CD4-positive, alpha-beta T cell treated with Interleukin-15 for 4 hours (primary cell): ENCODE results near the gene MTMR3.
A peak's percentile ranks its signal among the peaks of the same experiment; 100 is the strongest.
"Not testable (repeated sequence)": the region's sequence is repeated elsewhere in the genome, so short reads cannot be mapped to it uniquely, and the experiment has no call there.

ENCODE experiments used
- DNase-seq: peaks from one replicate; pipeline ENCODE4 v3.0.0-alpha.2; 2020; ENCODE audit warnings: low spot score

The MTMR3 gene

GRCh38 chr22:29883045-29883774 lies at the start of gene MTMR3:
Gene MTMR3 (plus strand): TSS chr22:29883174. CDS start chr22:29971060, 87,886 bp downstream.
- DNase-seq, result peak; percentile 93

GRCh38 chr22:29833392-29833965 lies 49.5 kb upstream of the MTMR3 start:
- DNase-seq, result no peak

- no peak for DNase-seq
These were observed 48.9 kb upstream of the MTMR3 start for GRCh38 chr22:29834046-29834445.

- not testable (repeated sequence) for DNase-seq
These were observed 46.1 kb upstream of the MTMR3 start for GRCh38 chr22:29836791-29837370.

GRCh38 chr22:29837741-29838598 lies 45.0 kb upstream of the MTMR3 start, which contains the start of gene ASCC2:
Gene ASCC2 (minus strand): TSS chr22:29838274. CDS start chr22:29832325, 5,949 bp downstream.
- peak; percentile 98 for DNase-seq

GRCh38 chr22:29838599-29838956 lies 44.4 kb upstream of the MTMR3 start:
- no peak for DNase-seq

GRCh38 chr22:29839039-29839438 lies 43.9 kb upstream of the MTMR3 start:
- DNase-seq, result no peak

- DNase-seq, result no peak
These were observed 42.5 kb upstream of the MTMR3 start for GRCh38 chr22:29840498-29840897.

- no peak for DNase-seq
These were observed 40.8 kb upstream of the MTMR3 start for GRCh38 chr22:29842172-29842571.

GRCh38 chr22:29842740-29843139 lies 40.2 kb upstream of the MTMR3 start:
- DNase-seq, result no peak

GRCh38 chr22:29846290-29846689 lies 36.7 kb upstream of the MTMR3 start:
- DNase-seq, result no peak

GRCh38 chr22:29848111-29848510 lies 34.9 kb upstream of the MTMR3 start:
- DNase-seq, result no peak

- no peak for DNase-seq
These were observed 28.5 kb upstream of the MTMR3 start for GRCh38 chr22:29854432-29854831.

GRCh38 chr22:29855611-29856181 lies 27.3 kb upstream of the MTMR3 start:
- no peak for DNase-seq

- DNase-seq, result no peak
These were observed 26.5 kb upstream of the MTMR3 start for GRCh38 chr22:29856496-29856895.

GRCh38 chr22:29859030-29859429 lies 23.9 kb upstream of the MTMR3 start:
- not testable (repeated sequence) for DNase-seq

- DNase-seq, result no peak
These were observed 22.8 kb upstream of the MTMR3 start for GRCh38 chr22:29860006-29860766.

GRCh38 chr22:29861672-29862297 lies 21.2 kb upstream of the MTMR3 start:
- no peak for DNase-seq

- DNase-seq, result not testable (repeated sequence)
These were observed 17.4 kb upstream of the MTMR3 start for GRCh38 chr22:29865572-29865971.

- DNase-seq, result no peak
These were observed 15.7 kb upstream of the MTMR3 start for GRCh38 chr22:29867260-29867659.

- no peak for DNase-seq
These were observed 15.1 kb upstream of the MTMR3 start for GRCh38 chr22:29867851-29868250.
